Activated effector memory CD4-positive, alpha-beta T cell treated with anti-CD3 and anti-CD28 coated beads, Interleukin-2, amount 50 U/mL, for 16 hours (primary cell): ENCODE data around the gene SF3B6.
A peak's percentile ranks its signal among the peaks of the same experiment; 100 is the strongest.

Experiments used
- DNase-seq: peaks from one replicate; pipeline ENCODE4 v3.0.0-alpha.2; 2020

Gene SF3B6

GRCh38 chr2:24088821-24089359 lies 12.8 kb upstream of the SF3B6 start:
- DNase-seq, result no peak

GRCh38 chr2:24087032-24087431 lies 10.9 kb upstream of the SF3B6 start:
- DNase-seq, result no peak

- no peak for DNase-seq
Observed at GRCh38 chr2:24086241-24086640, 10.1 kb upstream of the SF3B6 start.

GRCh38 chr2:24085200-24085489 lies 9.0 kb upstream of the SF3B6 start:
- no peak for DNase-seq

GRCh38 chr2:24084386-24085199 lies 8.5 kb upstream of the SF3B6 start, which contains the start of gene TP53I3:
Gene TP53I3 (minus strand): TSS chr2:24084834. CDS start chr2:24084326, 508 bp downstream.
- peak; percentile 94 for DNase-seq

- DNase-seq, result no peak
Observed at GRCh38 chr2:24083567-24084385, 7.7 kb upstream of the SF3B6 start.

GRCh38 chr2:24082787-24083566 lies 6.9 kb upstream of the SF3B6 start:
- no peak for DNase-seq

- no peak for DNase-seq
Observed at GRCh38 chr2:24080701-24081100, 4.6 kb upstream of the SF3B6 start.

GRCh38 chr2:24077879-24078278 lies 1.8 kb upstream of the SF3B6 start:
- DNase-seq, result no peak

GRCh38 chr2:24077535-24077877 lies 1.4 kb upstream of the SF3B6 start:
- no peak for DNase-seq

GRCh38 chr2:24076849-24077534 lies 866 bp upstream of the SF3B6 start:
- no peak for DNase-seq

GRCh38 chr2:24075259-24075658 lies 867 bp downstream of the SF3B6 start:
- no peak for DNase-seq

GRCh38 chr2:24073816-24074215 lies 2.3 kb downstream of the SF3B6 start:
- no peak for DNase-seq

GRCh38 chr2:24072259-24072658 lies 3.9 kb downstream of the SF3B6 start:
- DNase-seq, result no peak

- no peak for DNase-seq
Observed at GRCh38 chr2:24065341-24065740, 10.8 kb downstream of the SF3B6 start.

- no peak for DNase-seq
Observed at GRCh38 chr2:24058564-24059271, 17.4 kb downstream of the SF3B6 start.

- DNase-seq, result no peak
Observed at GRCh38 chr2:24055750-24056149, 20.4 kb downstream of the SF3B6 start.

- no peak for DNase-seq
Observed at GRCh38 chr2:24054366-24055010, 21.6 kb downstream of the SF3B6 start.

GRCh38 chr2:24052951-24053350 lies 23.2 kb downstream of the SF3B6 start:
- no peak for DNase-seq

- DNase-seq, result no peak
Observed at GRCh38 chr2:24051833-24052232, 24.3 kb downstream of the SF3B6 start.
